ENCODE results near the gene SCNN1G.
"Not testable (repeated sequence)": the region's sequence is repeated elsewhere in the genome, so short reads cannot be mapped to it uniquely, and the experiment has no call there.

Gene SCNN1G

DNA sequence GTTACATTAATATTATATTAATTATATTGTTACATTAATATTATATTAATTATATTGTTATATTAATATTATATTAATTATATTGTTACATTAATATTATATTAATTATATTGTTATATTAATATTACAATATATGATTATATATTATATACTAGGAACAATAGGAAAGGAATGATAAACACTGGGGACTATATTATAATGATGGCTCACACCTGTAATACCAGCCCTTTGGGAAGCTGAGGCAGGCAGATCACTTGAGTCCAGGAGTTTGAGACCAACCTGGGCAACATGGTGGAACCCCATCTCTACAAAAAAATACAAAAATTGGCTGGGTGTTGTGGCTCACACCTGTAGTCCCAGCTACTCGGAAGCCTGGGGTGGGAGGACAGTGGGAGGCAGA, 71.1 kb downstream of the SCNN1G start:
- H3K27ac Mint-ChIP-seq; DNase-seq; H3K9me3 Mint-ChIP-seq; H3K36me3 Mint-ChIP-seq (ENCODE audit: insufficient read depth); H3K4me1 Mint-ChIP-seq (ENCODE audit: low read depth in 2 of 2); H3K4me3 Mint-ChIP-seq; ATAC-seq (replicated peaks): not testable (repeated sequence)
- peaks cover 14 to 26% of the 10 kb centered on the region in 2 donors for H3K27me3 Mint-ChIP-seq

GRCh38 chr16:23254338-23254737, 71.8 kb downstream of the SCNN1G start:
- ATAC-seq (replicated peaks): peak; percentile 21
- H3K27me3 Mint-ChIP-seq: peaks cover 14 to 22% of the 10 kb centered on the region in 2 donors

GRCh38 chr16:23255000-23255399, 72.5 kb downstream of the SCNN1G start:
- no peak for ATAC-seq (replicated peaks)
- H3K36me3 Mint-ChIP-seq (ENCODE audit: insufficient read depth): no peaks in the 10 kb centered on the region
- peaks cover 18 to 22% of the 10 kb centered on the region in 2 donors for H3K27me3 Mint-ChIP-seq
- no peaks in the 10 kb centered on the region for H3K4me1 Mint-ChIP-seq (ENCODE audit: low read depth in 2 of 2)
- H3K4me3 Mint-ChIP-seq: no peak overlapping the region
- no peaks in the 10 kb centered on the region for H3K9me3 Mint-ChIP-seq
- no peak overlapping the region for H3K27ac Mint-ChIP-seq
- DNase-seq: no peak

More at GRCh38 chr16:23254338-23254737, 71.8 kb downstream of the SCNN1G start:
- H3K27ac Mint-ChIP-seq: no peak overlapping the region
- no peak for DNase-seq
- no peaks in the 10 kb centered on the region for H3K9me3 Mint-ChIP-seq
- no peak overlapping the region for H3K4me3 Mint-ChIP-seq
- no peaks in the 10 kb centered on the region for H3K36me3 Mint-ChIP-seq (ENCODE audit: insufficient read depth)
- no peaks in the 10 kb centered on the region for H3K4me1 Mint-ChIP-seq (ENCODE audit: low read depth in 2 of 2)

GRCh38 chr16:23256440-23256839, 73.9 kb downstream of the SCNN1G start:
- Mint-ChIP-seq H3K27me3 (peaks cover 16 to 18% of the 10 kb centered on the region in 2 donors), H3K36me3 (ENCODE audit: insufficient read depth) (no peaks in the 10 kb centered on the region), H3K4me3 (no peak overlapping the region), H3K4me1 (ENCODE audit: low read depth in 2 of 2) (no peaks in the 10 kb centered on the region), H3K27ac (no peak overlapping the region), H3K9me3 (no peaks in the 10 kb centered on the region)
- DNase-seq (no peak), ATAC-seq (replicated peaks) (no peak)

DNA sequence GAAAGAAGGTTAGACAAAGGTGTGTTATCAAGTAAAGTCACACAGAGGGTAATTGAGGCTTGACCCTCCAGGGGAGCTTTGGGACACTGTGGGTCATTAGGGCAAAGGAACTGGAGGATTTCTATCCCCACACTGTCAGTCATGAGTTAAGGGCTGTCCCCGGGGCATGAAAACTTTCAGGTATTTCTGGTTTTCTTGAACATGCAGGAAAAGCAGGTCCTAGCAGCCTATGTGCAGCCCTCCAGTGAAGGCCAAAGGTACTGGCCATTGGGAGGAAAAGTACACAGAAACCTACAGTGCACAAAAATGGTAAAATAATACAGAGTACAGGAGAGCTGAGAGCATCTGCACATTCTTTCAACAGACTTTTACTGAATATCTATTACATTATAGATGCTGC, 75.1 kb downstream of the SCNN1G start:
- Mint-ChIP-seq H3K27me3 (peaks cover 18 to 24% of the 10 kb centered on the region in 2 donors), H3K4me3 (no peak overlapping the region)

GRCh38 chr16:23258919-23259237, 76.3 kb downstream of the SCNN1G start:
- Mint-ChIP-seq H3K36me3 (ENCODE audit: insufficient read depth) (no peaks in the 10 kb centered on the region), H3K4me3 (no peak overlapping the region), H3K9me3 (no peaks in the 10 kb centered on the region), H3K27me3 (peaks cover 29 to 30% of the 10 kb centered on the region in 2 donors), H3K4me1 (ENCODE audit: low read depth in 2 of 2) (no peaks in the 10 kb centered on the region), H3K27ac (no peak overlapping the region)
- no peak for ATAC-seq (replicated peaks)
- no peak for DNase-seq

More for the DNA sequence above, 75.1 kb downstream of the SCNN1G start:
- no peak for DNase-seq
- no peak for ATAC-seq (replicated peaks)
- no peaks in the 10 kb centered on the region for H3K36me3 Mint-ChIP-seq (ENCODE audit: insufficient read depth)
- no peaks in the 10 kb centered on the region for H3K4me1 Mint-ChIP-seq (ENCODE audit: low read depth in 2 of 2)
- H3K27ac Mint-ChIP-seq: no peak overlapping the region
- no peaks in the 10 kb centered on the region for H3K9me3 Mint-ChIP-seq
